GM04503 (cell line): ENCODE data around the gene CYP1B1.
"Not testable (repeated sequence)": the region's sequence is repeated elsewhere in the genome, so short reads cannot be mapped to it uniquely, and the experiment has no call there.

Source experiments
- DNase-seq: peaks from one replicate; pipeline ENCODE4 v3.0.0-alpha.2; 2012; ENCODE audit warnings: low read depth

The CYP1B1 gene

GRCh38 chr2:38098421-38099098, 22.6 kb upstream of the CYP1B1 start:
- DNase-seq: no peak

- DNase-seq: no peak
These were observed 22.0 kb upstream of the CYP1B1 start for GRCh38 chr2:38097988-38098385.

DNA sequence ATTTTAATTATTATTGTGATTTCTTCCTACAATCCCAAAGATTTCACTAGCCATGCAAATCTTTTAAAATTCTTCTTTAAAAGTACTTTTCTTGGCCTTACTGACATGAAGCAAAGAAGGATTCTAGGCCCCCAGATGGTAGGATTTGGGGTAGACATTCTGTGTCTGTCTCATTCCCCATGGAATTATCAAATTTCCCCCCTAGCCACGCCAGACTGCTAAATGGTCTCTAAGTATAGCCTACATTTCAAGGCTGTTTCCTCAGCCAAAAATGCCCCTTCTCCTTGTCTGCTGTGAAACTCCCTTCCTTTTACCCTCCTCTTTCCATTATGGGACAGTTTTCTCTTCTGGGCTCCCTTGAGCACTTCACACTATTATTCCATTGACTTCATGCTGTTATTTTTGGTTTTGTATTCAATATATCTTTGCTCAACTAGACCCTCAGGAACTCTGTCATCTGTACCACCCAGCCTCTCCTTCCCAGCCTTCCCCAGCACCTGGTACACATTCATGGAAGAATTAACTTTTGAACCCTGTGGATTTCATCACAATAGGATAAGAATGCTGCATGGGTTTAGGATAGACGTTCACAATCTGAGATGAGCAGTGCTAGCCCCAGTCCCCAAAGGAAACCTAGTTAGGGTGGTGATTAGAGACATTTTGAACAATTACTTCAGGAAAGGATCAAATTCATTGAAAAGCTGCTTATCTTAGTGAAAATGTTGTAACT, 21.5 kb upstream of the CYP1B1 start:
- no peak for DNase-seq

DNA sequence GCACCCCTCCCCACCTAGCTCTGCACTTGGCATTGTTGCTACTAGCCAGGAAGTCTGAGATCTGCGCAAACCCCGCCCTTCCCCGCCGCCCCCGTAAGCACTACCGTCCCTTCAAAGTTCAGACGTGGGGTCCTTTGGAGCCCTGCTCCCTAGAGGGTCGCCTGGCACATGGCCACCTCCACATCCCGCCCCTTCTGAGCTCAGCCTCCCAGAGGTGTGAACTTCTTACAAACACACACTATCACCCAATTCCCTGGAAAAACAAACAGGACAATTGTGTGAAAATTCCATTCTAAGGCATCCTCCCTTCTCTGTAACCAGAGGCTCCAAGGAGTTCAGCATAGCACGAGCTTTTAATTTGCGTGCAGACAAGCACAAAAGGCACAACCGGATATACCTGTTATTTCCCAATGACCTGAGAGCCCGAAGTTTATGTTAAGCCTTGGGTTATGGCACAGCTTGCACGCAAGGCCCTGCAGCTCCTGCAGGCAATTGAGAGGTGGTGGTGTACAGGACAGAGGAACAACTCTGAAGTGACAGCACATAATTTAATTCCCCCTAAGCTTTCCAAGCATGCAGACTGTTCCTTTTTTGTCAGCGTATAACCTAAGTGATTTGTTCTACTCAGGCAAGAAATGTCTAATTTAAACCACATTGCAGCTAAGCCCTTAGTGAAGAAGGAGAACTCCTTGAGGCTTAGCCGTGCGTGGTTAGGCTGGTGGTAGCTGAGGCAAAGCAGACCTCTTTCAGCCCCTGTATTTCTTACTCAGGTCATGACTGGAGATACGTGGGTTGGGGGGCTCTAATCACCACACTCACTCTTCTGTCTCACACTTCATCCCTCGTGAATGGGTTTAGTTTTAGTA, 20.3 kb upstream of the CYP1B1 start:
- DNase-seq: no peak

DNA sequence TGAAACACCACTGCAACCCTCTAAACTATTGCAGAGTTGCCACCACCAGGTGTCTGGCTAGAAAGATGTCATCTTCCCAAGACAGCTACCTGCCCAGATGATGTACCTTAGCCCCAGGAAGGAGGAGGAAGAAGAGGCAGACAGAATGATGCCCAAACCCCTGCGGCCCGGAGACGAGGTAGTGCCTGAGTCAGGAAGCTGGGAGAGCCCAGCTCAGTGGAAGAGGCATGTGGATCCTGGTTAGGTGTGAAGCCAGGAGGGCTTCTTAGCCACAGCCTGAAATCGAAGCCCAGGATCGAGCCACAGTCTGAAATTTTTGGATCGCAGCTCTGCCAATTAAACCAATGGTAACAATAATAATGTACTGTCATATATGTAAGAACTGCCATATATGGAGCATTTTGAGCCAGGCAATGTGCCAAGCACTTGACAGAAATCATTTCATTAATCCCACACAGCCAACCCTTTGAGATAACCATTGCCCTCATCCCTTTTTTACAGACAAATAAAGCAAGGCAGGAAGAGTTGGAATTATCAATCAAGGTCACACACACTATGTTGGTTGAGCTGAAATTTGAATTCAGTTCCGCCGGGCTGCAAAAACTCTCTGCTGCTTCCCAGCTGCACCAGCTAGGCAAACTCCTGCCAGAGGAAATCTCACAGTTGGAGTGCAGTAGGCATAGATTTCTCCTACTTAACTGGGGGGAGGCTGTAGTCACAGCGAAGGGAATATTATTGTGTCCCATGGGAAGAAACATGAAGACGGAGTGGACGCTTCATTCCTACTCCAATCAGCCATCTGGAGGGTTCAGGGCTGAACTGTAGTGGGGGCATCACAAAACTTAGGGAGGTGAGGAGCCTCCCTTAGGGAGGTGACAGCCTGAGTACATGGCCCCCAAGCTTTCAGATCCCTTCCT, 19.4 kb upstream of the CYP1B1 start:
- DNase-seq: no peak

- DNase-seq: no peak
These were observed 17.7 kb upstream of the CYP1B1 start for GRCh38 chr2:38093527-38094165.

GRCh38 chr2:38092196-38092902, 16.4 kb upstream of the CYP1B1 start:
- DNase-seq: no peak

DNA sequence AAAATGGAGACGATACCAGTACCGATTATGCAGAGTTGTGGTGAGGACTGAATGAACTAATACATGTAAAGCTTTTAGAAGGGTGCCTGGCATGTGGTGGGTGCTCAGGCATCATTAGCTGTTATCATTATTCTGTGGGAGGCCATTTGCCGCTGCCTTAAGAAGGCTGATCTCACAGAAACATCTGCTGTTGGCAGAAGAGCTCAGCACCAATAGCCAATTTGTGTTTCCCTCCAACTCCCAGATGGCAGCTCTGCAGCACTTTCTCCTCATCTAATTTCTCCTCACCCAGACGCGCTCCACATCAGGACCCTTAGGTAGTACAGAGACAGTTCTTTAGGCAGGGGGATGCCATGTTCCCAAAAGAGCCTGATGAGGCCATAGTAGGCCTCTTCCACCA, 15.8 kb upstream of the CYP1B1 start:
- no peak for DNase-seq

DNA sequence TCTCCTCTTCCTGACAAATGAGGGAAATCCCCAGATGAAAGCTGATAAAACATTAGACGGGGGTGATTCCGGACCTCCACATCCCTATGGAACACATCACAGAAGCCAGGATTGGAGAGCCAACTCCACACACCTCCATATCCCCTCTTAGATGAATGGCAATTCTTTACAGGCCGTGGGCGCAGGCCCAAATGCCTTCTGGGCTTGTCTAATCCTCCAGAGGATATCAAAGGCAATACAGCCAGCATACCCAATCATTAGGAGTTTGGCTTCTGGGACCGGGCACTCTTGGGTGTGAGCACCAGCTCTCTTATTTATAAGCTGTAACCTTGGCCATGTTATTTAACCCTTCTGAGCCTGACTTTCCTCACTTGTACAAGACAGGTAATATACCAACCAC, 15.0 kb upstream of the CYP1B1 start:
- DNase-seq: no peak

DNA sequence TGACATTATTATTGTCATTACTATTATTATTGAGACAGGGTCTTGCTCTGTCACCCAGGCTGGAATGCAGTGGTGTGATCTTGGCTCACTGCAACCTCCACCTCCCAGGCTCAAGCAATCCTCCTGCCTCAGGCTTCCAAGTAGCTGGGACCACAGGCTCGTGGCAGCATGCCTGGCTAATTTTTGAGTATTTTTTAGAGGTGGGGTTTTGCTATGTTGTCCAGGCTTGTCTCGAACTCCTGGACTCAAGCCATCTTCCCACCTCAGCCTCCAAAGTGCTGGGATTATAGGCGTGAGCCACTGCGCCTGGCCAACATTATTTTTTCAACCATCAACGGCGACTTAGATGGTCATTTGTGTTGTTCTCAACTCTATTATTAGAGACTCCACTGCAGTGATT, 14.3 kb upstream of the CYP1B1 start:
- DNase-seq: not testable (repeated sequence)

DNA sequence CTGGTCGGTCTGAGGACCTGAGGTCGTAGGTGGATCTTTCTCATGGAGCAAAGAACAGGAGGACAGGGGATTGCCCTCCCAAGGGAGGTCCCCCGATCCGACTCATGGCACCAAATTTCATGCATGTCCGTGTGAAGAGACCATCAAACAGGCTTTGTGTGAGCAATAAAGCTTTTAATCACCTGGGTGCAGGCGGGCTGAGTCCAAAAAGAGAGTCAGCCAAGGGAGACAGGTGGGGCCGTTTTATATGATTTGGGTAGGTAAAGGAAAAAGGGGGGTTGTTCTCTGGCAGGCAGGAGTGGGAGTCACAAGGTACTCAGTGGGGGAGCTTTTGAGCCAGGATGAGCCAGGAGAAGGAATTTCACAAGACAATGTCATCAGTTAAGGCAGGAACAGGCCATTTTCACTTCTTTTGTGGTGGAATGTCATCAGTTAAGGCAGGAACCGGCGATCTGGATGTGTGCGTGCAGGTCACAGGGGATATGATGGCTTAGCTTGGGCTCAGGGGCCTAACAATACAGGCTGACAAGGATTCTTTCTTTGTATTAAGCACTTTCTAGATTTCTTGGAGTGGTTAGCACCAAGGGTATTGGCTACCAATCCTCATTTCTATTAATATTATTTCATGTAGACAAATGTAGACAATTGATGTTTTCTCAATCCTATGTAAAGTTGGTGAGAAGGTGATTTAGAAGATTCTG, 10.2 kb upstream of the CYP1B1 start:
- DNase-seq: not testable (repeated sequence)

DNA sequence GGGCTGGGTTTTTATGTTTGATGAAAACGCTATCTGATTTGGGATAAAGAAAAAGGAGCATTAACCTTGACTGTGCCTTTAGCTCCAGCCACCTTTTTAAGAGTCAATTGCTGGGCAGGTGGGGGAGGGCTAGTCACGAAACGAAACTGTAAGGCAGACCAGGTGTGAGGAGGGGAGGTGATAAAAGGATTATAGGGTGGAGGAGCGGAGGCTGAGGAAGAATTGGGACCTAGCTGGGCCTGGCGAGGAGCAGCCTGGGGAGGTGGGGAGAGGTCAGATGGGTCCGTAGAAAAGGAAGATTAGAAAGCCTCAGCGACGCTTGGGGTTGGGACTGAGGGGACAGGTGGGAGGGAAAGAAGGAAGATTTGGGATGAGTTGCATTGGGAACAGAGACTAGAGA, 8.6 kb upstream of the CYP1B1 start:
- DNase-seq: not testable (repeated sequence)

DNA sequence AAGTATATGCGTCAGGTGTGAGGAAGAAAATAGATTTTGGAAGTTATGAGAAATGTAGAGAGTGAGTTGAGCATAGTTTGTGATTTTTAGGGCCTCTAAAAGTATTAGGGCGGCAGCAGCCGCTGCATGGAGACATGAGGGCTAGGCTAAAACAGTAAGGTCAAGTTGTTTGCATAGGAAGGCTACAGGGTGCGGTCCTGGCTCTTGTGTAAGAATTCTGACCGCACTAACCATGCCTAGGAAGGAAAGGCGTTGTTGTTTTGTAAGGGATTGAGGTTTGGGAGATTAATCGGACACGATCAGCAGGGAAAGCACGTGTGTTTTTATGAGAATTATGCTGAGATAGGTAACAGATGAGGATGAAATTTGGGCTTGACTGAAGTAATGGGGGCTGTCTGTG, 6.8 kb upstream of the CYP1B1 start:
- not testable (repeated sequence) for DNase-seq

DNA sequence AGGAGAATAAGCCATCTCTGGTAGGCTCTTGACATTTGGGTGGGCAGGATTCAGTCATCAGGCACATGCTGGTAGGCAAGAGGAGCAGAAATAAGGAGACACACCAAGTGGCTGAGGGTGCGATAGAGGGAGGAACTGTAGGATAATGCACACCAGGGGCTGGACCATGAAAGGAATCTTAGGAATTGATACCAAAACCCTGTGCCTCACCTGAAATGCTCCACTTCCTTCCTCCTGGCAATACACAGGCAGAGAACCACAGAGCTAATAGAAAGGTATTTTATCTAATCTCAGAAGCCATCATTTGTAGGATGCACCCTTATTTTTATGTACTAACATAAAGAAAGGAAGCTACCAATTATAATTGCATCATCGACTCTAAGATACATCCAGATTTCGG, 4.4 kb upstream of the CYP1B1 start:
- no peak for DNase-seq

DNA sequence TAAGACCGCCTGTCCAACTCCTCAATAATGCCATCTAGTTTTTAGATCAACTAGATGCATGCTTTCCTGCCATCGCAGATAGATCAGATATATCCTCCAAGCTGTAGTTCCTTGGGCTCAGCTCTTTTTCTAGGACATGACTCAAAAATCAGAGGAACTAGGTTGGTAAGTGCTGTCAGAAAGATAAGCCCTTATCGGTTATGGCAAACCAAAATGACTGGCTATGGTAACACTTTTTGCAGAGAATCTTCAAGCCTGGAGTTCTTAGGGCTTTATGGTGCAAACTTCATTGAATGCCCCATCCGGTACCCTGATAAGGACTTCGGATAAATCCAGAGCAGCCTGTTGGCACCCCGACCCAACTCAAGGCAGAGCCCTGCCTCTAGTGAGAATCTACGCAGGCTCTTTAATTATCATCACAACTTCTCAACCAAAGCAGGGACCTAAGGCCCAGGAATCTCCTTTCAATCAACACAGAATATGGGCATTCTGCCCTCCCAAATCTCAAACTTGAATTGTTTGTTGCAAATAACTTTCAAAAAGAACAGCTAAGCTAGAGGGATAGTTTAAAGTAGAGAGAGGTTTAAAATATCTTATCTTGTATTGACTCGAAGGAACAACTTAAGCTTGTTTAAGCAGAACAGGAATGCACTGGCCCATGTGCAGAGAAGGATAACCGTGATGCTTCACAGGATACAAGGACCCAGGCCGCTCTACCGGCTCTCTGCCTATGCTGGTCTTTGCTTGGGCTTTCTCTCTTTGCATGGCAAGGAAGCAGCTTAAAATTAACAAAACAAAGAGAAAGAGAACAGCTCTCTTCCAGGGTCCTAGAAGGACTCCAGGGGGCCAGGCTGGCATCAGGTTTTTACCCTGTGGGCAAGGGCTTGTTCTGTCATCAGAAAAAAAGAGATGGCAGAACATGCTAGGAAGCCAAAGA, 3.4 kb upstream of the CYP1B1 start:
- no peak for DNase-seq

DNA sequence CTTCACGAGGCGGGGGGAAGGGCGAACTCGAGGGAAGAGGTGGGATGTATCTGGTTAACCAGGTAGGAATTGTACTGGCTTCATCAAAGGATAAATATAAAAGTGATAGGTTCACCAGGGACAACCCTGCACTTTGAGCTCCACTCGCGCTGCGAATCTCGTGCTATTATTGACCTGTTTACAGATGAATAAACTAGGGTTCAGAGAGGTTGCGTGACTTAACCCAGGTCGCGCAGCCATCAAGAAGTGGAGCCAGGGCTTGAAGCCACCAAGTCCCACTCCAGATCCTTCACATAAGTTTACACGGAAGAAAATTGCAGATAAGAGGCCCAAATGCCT, 1.4 kb upstream of the CYP1B1 start:
- DNase-seq: no peak

GRCh38 chr2:38076710-38077430, 919 bp upstream of the CYP1B1 start:
- DNase-seq: peak; percentile 78

- DNase-seq: peak; percentile 47
These were observed 280 bp upstream of the CYP1B1 start for GRCh38 chr2:38076152-38076709.
